HuH-7.5 (cell line): ENCODE measurements around the gene SPATA31E1.
A peak's percentile ranks its signal among the peaks of the same experiment; 100 is the strongest.

Experiments
- DNase-seq: peaks from one replicate; pipeline ENCODE4 v3.0.0; 2011; ENCODE audit warnings: low spot score

SPATA31E1 gene

DNA sequence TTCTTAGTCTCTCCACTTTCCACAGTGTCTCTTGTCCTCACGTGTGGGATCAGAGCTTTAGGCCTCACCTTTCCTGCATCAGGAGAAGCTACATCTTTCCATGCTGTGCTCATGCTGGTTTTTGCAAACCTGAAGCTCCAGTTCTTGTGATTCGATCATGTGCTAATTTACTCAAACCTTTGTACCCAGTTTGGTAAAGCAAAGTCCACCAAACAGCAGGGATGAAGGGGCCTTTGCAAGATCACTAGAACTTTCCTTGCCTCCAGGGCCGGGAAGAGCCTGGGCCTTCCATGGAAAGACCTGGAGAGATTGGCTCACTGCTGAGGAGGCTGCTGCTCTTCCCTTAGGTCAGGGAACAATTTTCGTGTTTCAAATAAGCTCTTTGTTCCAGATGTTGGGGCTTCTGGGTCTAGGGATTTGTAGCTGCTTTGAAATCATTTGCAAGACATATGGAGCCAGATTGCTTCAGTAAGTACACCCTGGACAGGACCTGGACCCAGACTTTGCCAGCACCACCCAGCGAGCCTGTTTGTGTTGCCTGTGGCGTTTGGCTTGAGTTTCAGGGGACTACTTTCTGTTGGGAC is 18.7 kb upstream of the SPATA31E1 start:
- DNase-seq, result no peak

DNA sequence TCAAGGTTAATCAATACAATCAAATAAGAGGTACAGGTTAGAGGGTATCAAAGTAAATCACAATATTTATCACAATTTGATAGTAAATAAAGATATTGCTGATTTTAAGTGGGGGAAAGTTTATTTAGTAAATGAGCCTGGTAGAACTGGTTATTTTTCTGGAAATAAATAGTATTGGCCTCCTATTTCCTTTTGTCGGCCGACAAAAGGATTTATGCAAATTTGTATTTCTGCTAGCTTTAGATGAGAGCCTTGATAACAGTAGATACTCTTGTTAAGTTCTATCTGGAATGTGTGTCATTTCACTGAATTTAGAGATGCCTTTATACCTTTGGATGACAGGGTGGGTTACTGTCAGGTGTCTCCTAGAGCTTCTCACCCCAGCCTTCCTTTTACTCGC is 17.8 kb upstream of the SPATA31E1 start:
- no peak for DNase-seq

DNA sequence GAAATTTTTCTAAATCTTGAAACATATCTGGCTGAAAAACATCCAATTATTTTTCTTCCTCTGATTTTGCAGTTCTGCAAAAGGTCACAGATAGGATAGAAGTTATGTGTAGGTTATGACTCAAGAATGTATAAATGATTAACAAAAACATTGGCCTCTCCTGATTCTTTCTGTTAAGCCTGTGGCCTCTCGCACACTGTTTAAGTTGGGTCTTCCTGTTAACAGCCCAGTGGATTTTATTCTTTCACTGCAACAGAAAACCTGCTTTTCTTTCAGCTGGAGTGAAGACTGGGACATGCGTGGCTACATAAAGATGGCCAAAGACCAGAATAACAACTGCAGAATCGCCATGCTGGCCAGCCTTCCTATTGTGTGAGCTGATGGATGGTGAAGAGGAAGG is 17.1 kb upstream of the SPATA31E1 start:
- no peak for DNase-seq

DNA sequence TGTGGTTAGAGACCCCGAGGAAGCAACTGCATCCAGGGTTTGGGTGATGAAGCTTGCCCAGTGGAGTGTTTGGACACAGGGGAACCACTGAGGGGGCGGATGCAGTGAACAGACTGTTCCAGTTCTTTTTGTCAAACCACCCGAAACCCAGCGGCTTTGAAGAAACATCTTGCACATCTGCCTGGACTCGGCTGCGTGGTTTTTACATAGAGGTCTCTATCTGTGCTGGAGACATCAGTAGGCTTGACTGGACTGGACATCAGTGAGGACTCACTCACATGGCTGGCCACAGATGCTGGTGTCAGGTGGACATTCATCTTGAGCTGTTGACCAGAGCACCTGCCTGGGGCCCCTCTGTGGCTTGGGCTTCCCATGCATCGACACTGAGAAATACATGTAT is 15.3 kb upstream of the SPATA31E1 start:
- DNase-seq, result no peak

DNA sequence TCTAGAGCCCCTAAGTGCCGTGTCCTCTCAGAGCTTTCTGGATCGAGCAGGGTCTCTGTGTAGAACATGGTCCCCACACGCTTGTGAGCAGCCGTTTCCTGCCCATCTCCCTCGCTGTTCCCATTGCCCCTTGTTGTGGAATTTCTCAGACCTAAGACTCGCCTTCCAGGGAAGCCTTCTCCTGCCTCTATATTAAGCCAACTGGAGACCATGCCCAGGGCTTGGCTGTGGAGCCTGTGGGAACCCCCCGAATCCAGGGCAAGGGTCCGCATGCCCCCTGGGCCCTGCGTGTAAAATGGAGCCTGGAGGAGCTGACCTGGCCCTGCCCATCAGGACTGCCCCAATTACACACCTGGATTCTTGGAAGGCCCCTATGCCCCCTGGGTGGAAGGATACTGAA is 14.5 kb upstream of the SPATA31E1 start:
- no peak for DNase-seq

DNA sequence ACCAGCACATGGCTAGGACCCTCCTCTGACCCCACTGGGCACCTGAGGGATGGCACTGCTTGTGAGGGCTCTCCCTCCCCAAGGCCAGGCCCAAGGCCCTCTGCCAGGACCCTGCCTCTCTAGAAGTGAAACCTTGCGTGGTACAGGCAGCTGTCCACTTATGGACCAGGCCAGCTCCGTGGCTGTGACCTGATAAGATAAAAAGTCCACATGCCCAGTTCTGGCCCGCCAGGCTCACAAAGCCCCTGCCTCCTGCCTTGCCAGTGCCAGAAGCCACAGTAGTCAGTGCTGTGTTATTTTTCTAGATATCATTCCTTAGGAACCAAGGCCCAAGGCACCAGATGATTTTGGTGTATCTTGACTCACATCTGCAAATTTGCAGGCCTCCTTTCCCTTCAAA is 14.0 kb upstream of the SPATA31E1 start:
- DNase-seq, result no peak

DNA sequence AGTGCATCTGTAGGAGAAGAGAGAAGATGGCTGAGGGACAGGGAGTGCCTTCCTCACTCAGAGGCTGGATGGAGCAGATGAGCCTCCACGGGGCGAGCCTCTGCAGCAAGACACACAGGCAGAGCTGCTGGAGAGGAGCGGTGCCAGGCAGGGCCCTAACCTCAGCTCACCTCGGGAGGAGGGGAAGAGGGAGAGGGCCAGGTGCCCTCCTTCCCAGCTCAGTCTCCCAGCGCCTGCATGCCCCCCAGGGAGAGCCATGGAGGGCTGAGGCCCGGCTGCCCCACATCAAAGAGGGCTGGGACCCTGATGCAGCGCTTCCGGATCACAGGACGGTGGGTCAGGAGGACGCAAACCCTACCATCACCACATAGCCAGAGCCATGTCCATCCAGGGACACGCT is 13.6 kb upstream of the SPATA31E1 start:
- no peak for DNase-seq

DNA sequence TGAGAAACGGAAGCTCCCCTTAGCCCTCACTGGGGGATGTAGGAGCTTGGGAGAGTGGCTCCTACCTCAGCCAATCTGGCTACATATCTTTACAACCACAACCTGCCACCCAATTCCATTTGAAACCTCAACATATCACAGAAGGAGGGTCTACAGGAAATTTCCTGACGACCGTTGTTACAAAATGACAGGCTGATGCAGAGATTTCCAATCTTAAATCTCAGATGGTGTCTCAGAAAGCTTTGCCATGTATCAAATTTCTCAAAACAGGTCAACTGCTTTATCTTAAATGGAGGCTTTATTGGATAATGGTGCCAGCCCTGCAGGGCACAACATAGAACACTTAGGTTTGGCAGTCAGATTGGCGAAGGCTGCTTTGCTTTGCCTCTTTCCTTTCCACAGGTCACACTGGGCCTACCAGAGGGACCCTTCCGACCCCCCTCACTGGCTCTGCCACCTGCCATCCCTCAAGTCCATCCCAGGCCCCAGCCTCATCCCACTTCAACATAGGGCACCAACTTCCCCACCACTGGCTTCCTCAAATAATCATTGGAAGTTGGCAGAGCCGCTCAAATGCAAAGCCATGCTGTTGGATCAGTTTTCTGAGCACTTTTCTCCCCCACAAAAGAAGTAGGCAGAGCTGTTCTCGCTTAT is 11.1 kb upstream of the SPATA31E1 start:
- no peak for DNase-seq

DNA sequence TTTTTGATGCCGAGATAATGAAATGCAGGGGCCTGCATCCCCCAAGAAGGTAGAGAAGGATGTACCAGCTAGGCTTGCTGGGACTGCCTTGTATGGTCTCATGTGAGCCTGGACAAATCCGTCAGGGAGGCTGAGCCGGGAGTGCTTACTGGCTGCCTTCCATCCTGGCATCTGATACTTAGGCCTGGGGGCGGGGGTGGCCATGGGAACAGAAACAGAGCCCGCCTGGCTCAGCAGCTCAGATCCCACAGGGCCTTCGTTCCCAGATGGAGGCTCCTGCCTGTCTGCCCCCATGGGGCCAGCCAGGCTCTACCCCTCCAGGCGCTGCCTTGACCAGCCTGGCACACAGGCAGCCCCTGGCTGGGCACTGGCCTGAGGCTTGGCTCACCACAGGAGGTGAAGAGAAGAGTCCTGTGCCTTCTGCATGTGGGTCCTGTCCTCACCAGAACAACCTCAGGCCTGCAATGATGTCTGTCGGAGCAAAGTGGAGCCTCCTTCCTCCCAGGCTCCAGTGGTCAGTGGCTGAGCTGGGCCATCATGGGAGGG is 10.5 kb upstream of the SPATA31E1 start:
- DNase-seq, result no peak

DNA sequence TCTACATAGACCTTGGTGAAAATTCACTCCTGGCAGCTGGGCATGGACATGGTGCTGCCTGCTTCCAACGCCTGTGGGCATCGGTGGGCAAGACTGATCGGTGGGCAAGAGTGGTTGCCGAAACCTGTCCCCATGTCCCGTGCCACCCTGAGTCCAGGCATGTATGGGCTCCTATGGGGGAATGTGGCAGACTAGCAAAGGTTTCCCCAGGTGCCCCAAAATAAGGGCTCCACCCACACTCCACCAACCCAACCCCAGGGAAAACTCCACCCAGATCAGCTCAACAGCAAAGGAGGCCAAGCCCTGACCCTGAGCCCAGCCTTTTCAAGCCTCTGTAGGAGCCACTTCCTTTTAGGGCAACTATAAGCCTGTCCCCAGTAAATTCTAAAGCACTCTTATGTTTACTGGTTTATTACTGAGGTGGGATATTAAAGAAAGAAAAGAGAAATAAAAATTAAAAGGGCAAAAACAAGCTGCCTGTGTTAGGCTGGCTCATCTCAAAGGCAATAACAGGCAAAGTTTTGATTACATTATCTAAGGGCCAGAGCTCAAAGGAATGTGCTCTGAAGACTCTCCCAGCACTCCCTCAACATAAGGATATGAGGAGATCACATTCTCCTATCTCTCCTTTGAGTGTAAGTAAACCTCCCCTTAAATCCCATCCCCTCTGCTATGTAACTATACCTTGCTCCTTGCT is 8.9 kb upstream of the SPATA31E1 start:
- DNase-seq, result no peak

DNA sequence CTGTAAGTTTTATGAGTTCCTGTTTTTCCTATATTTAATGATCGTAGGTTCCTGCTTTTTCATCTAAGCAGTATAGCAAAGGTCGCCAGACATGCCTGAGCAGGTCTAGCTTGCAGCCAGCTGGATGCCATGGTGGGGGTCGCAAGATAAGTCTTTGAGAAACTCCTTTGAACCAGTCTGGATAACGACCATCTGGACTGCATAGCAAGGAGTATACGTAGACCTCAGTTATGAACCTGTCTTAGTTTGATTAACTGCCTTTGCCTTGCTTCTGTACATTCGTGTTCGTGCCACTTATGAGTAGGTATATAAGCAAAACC is 8.4 kb upstream of the SPATA31E1 start:
- no peak for DNase-seq

DNA sequence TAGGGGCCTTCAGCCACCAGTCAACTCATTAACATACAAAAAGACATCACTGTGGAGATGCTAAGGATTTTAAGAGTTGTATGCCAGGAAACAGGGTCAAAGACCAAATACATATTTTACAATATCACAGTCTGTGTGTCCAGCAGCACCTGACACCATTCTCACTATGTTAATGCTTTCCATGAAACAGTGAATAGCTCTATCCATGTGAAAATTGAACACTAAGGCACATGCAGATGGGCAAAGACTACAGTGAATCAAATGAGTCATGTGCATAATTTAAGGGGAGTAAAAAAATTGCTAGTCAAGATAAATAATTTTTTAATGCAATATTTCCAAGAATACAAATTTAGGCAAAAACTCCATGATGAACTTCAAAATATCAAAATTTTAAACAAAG is 7.6 kb upstream of the SPATA31E1 start:
- no peak for DNase-seq

DNA sequence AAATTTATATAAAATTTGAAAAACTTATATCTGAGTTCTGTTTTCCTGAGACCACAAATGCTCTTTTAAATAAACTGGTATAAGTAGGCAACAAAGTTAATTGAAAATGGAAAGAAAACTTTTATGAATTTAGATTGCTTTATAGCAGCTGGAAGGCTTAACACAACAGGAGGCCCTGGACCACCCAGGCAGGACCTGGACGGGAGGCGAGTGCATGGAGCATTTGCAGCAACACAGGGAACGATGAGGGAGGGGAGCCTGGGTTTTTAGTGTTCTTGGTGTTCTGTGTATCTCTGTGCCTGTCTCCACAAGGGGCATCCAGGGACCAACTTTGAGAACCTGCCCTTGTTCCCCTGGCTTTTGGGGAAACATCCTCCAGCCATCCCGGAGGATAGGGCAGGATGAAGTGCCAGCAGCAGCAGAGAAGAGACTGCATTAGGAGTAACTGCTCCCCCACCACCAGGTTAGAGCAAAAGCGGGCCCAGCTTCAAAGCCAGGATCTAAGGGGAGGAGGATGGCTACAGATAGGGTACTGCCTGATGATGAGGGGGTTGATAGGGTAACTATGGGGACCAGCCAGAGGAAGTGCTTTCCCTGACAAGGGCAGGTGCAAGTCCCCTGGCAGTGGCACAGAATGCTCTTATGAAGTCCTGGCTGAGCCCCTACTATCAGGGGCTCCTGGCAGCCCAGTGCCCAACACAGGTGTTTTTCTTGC is 6.7 kb upstream of the SPATA31E1 start:
- no peak for DNase-seq

DNA sequence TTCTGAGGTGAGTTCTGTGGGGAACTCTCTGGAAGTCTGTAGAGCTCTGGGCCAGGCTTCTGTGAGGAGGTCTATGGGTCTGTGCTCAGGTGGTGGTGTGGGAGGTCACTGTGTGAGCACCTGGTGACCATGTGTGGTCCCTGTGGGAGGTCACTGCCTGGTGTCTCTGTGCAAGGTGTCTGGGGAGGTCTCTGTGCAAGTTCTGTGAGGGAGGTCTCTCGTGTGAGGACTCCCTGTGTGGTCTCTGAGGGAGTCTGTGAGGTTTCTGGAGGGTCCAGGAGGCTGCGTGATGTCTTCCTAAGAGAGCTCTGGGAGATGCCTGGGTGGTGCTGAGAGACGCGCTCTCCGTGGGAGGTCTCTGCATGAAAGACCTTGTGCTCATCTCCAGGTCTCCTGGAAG is 6.0 kb upstream of the SPATA31E1 start:
- DNase-seq, result no peak

DNA sequence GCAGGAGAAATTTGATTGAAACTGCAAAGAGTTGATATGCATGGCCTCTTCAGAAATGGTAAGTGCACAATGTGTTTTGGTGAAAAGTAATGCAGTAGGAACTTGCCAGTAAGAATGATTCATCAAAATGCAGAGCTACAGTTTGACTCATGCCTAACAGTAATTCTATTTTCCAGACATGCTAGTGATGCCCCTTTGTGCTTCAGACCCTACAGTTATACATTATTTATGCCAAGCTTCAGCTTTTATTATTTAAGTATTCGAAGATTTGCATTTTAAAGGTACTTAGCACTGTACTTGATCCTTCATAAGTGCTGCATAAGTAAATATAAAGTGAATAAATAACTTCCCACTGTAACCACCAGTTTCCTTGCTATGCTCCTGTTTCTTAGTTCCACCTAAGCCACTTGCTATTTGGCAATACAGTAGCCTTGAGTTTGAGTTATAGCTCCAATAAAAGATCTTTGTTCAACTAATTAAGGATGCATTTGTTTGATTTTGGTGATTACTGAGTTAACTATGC is 3.6 kb upstream of the SPATA31E1 start:
- no peak for DNase-seq

DNA sequence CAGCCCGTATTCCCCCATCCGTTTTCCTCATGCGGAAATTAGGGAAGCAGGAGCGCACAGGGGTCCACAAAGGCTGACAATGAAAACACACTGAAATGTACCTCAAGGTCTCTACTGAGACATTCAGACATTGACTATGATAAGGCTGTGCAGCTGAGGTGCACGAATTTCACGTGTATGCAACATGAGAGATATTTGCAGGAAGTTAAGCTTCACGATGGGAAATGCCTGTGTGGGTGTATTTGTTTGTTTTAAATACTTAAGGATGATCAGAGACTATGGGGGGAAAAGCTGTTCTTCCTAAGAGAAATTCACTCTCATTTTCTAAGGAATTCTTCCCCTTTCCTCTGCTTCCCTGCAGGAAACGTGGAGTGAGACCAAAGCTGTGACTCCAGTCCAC is 2.6 kb upstream of the SPATA31E1 start:
- no peak for DNase-seq

DNA sequence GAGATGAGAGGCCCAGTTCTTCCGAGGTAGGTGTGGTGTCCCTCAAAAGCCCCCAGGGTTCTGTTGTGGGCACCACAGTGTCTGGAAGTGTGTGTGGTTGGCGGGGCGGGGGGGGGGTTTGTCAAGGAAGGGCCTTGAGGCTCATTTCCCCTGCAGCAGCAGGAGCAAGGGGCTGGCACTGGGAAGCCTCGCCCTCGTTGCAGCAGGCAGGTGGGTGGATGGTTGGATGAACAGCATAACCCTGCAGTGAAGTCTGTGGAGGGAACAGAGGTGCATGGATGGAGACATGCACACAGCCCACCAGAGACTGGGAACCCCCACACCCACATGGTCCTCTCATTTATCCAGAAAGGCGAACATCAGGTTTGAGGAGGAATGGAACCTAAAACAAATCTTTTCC is 2.0 kb upstream of the SPATA31E1 start:
- DNase-seq, result no peak

DNA sequence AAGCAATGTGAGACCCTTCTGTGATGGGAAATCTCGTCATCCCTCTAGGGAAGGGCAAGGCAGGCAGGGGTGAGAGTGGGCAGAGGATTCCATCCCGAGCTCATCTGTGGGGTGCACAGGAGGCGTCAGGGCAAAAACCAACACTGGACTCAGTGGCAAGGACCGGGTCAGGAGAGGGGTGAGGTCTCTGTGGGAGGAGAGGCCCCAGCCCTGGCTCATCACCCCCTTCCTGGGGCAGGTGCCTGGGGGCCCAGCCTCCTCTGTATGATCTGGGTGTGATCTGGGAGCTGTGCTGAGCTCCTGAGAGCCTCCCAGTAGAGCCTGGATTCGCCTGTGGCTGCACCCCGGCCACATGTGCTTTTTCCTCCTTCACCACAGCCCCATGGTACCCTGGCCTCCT is 597 bp downstream of the SPATA31E1 start:
- DNase-seq, result no peak

DNA sequence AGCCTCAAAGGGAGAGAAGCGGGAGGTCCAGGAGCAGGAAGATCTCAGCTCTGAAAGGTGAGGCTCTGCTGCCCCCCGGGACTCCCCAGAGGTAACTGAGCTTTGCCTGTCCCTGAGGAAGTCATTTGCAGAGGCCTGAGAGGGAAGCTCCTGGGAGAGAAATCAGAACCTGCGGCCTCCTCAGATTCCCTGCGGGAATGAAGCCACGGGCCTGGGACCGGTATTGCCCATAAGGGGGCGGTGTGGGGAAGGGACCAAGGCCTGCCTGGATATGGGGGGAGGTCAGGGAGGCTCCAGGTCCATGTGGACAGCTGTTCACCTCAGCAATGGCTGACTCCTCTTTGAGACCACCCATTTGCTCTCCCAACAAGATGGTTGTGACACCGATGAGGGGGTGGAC is 1.3 kb downstream of the SPATA31E1 start:
- DNase-seq, result peak; percentile 23

DNA sequence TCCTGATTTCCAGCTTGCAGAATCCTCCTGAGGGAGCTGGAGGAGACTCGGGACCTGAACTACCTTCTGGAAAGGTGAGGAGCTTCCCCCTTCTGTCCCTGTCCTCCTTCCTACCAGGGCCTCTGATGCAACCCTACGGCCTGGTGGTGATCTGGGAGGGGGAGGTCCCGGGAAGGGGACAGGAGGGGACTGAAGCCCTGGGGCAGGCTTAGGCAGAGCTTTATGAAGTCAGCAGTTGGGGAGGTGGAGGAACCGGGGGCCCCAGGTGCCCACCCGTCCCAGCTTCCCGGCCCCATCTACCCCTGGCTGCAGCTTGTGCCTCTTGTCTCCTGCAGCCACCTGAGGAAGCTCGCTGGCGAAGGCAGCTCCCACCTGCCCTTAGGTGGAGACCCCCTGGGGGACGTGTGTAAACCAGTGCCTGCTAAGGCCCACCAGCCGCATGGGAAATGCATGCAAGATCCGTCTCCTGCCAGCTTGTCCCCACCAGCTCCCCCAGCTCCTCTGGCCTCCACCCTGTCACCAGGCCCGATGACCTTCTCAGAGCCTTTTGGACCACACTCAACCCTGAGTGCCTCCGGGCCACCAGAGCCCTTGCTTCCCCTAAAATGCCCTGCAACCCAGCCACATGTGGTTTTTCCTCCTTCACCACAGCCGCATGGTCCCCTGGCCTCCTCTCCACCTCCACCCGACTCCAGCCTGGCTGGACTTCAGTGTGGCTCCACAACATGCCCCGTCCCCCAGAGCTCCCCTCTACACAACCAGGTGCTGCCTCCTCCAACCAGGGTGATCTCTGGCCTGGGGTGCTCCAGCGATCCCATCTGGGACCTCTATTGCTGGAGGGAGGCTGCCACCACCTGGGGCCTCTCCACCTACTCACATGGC is 2.1 kb downstream of the SPATA31E1 start:
- DNase-seq, result no peak

DNA sequence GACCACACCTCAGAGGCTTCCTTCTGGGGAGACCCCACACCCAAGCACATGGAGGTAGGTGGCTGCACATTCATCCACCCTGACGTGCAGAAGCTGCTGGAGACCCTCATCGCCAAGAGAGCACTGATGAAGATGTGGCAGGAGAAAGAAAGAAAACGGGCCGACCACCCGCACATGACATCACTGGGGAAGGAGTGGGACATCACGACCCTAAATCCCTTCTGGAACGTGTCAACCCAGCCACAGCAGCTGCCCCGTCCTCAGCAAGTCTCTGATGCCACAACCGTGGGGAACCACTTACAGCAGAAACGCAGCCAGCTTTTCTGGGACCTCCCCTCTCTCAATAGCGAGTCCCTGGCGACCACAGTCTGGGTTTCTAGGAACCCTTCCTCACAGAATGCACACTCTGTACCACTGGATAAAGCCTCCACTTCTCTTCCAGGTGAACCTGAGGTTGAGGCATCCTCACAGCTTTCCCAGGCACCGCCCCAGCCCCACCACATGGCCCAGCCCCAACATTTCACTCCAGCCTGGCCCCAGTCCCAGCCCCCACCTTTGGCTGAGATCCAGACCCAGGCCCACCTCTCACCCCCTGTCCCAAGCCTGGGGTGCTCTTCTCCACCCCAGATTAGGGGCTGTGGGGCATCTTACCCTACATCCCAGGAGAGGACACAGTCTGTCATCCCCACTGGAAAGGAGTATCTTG is 3.0 kb downstream of the SPATA31E1 start:
- DNase-seq, result no peak
